CD8-positive, alpha-beta memory T cell (primary cell): ENCODE results near the gene GALK2. TPM values are rescaled to one million over a fixed set of nuclear protein-coding genes. Genes with fewer than 3 reads are reported as not detected.
A peak's percentile ranks its signal among the peaks of the same experiment; 100 is the strongest.

ENCODE experiments used
- CTCF ChIA-PET: fragments of 350-600 bp; sonication (Branson Sonifier 250); formaldehyde crosslinking; loops from one replicate; lab custom pipeline; 2021; ENCODE audit warnings: antibody characterized with exemption; lab: Charles Lee
- POLR2A ChIA-PET: fragments of 350-600 bp; sonication (Branson Sonifier 250); formaldehyde crosslinking; loops from one replicate; lab custom pipeline; 2021; ENCODE audit warnings: antibody characterized with exemption; lab: Charles Lee
- DNase-seq, 5 donors: peaks; one replicate each; pipeline versions ENCODE4 v3.0.0 to v3.0.0-alpha.2; 2020 to 2022; ENCODE audit warnings: mixed read lengths in 1 of 5
- H3K27ac ChIP-seq: one replicate; pipeline ENCODE4 v1.7.0; 2013; ENCODE audit warnings: low read depth, mild to moderate bottlenecking, low read length, moderate library complexity
- H3K27me3 ChIP-seq: 2 replicates; pipeline ENCODE4 v1.7.0; 2013; ENCODE audit warnings: low read length, mild to moderate bottlenecking; ENCODE audit not compliant: insufficient read depth, poor library complexity, severe bottlenecking
- H3K36me3 ChIP-seq: 2 replicates; pipeline ENCODE4 v1.7.0; 2013; ENCODE audit warnings: mild to moderate bottlenecking, low read length, moderate library complexity; ENCODE audit not compliant: insufficient read depth
- H3K4me1 ChIP-seq: 2 replicates; pipeline ENCODE4 v1.7.0; 2013; ENCODE audit warnings: mild to moderate bottlenecking, low read length, moderate library complexity; ENCODE audit not compliant: insufficient read depth
- H3K4me3 ChIP-seq: 2 replicates; pipeline ENCODE4 v1.7.0; 2013; ENCODE audit warnings: mild to moderate bottlenecking, low read length
- H3K9me3 ChIP-seq: 2 replicates; pipeline ENCODE4 v1.7.0; 2013; ENCODE audit warnings: mild to moderate bottlenecking, low read length
- H3K27ac Mint-ChIP-seq, 8 donors: one replicate each; pipeline ENCODE4 v1.8.0; 2020 to 2021; ENCODE audit warnings: mixed read lengths in 8 of 8, mild to moderate bottlenecking in 6 of 8, inconsistent platforms in 3 of 8, moderate library complexity in 3 of 8
- H3K27me3 Mint-ChIP-seq, 2 donors: one replicate each; pipeline ENCODE4 v1.8.0; 2020 to 2021; ENCODE audit warnings: mixed read lengths in 2 of 2, mild to moderate bottlenecking in 1 of 2, moderate library complexity in 1 of 2
- H3K36me3 Mint-ChIP-seq, 3 donors: one replicate each; pipeline ENCODE4 v1.8.0; 2020 to 2021; ENCODE audit warnings: mixed read lengths in 3 of 3, inconsistent platforms in 1 of 3, mild to moderate bottlenecking in 1 of 3
- H3K4me1 Mint-ChIP-seq, 3 donors: one replicate each; pipeline ENCODE4 v1.8.0; 2020 to 2021; ENCODE audit warnings: mixed read lengths in 3 of 3, inconsistent platforms in 1 of 3, mild to moderate bottlenecking in 1 of 3
- H3K4me3 Mint-ChIP-seq, 7 donors: one replicate each; pipeline ENCODE4 v1.8.0; 2020 to 2021; ENCODE audit warnings: mixed read lengths in 7 of 7, mild to moderate bottlenecking in 6 of 7, moderate library complexity in 4 of 7, inconsistent platforms in 2 of 7
- H3K9me3 Mint-ChIP-seq, 5 donors: one replicate each; pipeline ENCODE4 v1.8.0; 2020 to 2022; ENCODE audit warnings: mixed read lengths in 5 of 5, mild to moderate bottlenecking in 3 of 5, moderate library complexity in 2 of 5, inconsistent platforms in 1 of 5
- polyA plus RNA-seq: library from polyadenylated mRNA; unstranded; fragments of 300-500 nt; fragmentation: Illumina TruSeq; gene quantifications from one replicate; pipeline ENCODE4 v1.2.3, GENCODE V29; 2021
- total RNA-seq, 2 experiments: library from RNA; stranded (reverse); gene quantifications; one replicate each; pipeline ENCODE4 v1.2.3, GENCODE V29; 2021

The GALK2 gene
- total and polyA plus RNA-seq, 3 experiments from 2014 or later, result 21.3 to 28.0 (median 26.2) TPM

DNA sequence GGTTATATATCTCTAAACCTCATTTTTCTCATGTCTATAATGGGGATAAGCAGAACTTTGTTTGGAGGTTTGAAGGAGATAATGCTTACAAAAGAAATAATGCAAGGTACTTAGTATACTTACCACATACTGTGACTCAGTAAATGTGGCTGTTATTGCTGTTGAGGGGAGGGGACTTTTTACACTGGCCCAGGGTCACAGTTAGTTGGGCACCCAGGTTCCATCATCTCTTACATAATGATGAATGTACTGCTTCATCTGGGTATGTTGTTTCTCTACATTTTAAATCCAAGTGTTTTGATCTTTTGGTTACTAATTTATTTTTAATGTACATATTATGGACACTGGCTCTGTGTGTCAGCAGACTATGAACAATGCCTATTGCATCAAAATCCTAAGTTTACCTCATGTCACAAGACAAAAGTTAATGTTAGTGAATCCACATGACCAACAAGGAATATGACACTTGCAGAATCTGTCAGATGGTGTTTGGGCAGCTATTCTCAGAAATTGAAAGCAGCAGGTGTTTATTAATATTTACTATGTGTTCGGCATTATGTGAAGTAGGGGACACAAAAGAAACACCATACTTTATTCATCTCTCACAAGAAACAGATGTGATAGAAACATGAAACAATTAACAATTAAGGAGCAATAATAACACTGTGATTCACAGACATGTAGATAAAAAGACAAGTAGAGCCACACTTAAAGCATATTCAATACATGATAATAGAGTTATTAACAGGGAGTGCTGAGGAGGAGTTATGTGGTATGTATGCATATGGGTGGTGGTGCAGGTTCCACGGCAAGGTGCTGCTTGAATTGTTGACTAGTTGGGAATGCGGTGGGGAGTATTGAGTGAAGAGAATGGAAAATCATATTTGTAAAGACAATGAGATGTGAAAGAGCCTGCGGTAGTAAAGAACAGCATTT lies 109.7 kb downstream of the GALK2 start:
- Histone ChIP-seq H3K27me3 (no peaks in the 10 kb centered on the region), H3K4me1 (no peaks in the 10 kb centered on the region), H3K36me3 (peaks cover 4% of the 10 kb centered on the region), H3K4me3 (no peak overlapping the region), H3K9me3 (no peaks in the 10 kb centered on the region), H3K27ac (no peak overlapping the region)
- H3K27me3 Mint-ChIP-seq, result no peaks in the 10 kb centered on the region
- ChIA-PET POLR2A (no interaction called here), CTCF (no interaction called here)
- no peak for DNase-seq
- peaks cover 0 to 7% (median 3%) of the 10 kb centered on the region in 3 donors for H3K4me1 Mint-ChIP-seq
- H3K36me3 Mint-ChIP-seq, result peaks cover 37 to 61% (median 41%) of the 10 kb centered on the region in 3 donors
- no peaks in the 10 kb centered on the region for H3K9me3 Mint-ChIP-seq
- peak overlapping the region in 2 of 8 donors; percentile 5 to 16 for H3K27ac Mint-ChIP-seq
- H3K4me3 Mint-ChIP-seq, result no peak overlapping the region

DNA sequence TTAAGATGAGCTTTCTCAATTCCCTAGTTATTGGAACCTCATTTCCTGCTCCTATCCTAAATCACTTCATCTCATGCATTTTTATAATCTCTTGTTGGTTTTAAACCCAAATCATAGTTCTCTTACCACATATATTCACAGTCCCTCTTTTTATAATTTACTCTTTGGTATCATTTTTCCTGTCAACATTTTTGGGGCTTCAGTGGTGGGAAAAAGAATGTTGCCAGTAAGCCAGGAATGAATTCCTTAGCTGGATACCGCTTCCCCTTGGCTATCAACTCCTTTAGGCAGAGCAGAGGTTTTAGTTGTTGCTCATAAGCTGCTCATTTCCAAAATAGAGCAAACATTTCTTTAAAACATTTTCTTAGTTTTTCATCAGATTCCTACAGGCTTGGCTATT lies 112.3 kb downstream of the GALK2 start:
- Mint-ChIP-seq H3K4me3 (no peak overlapping the region), H3K9me3 (no peaks in the 10 kb centered on the region), H3K36me3 (peaks cover 52 to 81% (median 55%) of the 10 kb centered on the region in 3 donors), H3K27ac (no peak overlapping the region), H3K27me3 (no peaks in the 10 kb centered on the region), H3K4me1 (peaks cover 13 to 17% (median 16%) of the 10 kb centered on the region in 3 donors)
- Histone ChIP-seq H3K27me3 (no peaks in the 10 kb centered on the region), H3K36me3 (peaks cover 4% of the 10 kb centered on the region), H3K4me1 (no peaks in the 10 kb centered on the region), H3K4me3 (no peak overlapping the region), H3K9me3 (no peaks in the 10 kb centered on the region), H3K27ac (no peak overlapping the region)
- ChIA-PET CTCF (no interaction called here), POLR2A (no interaction called here)
- no peak for DNase-seq

DNA sequence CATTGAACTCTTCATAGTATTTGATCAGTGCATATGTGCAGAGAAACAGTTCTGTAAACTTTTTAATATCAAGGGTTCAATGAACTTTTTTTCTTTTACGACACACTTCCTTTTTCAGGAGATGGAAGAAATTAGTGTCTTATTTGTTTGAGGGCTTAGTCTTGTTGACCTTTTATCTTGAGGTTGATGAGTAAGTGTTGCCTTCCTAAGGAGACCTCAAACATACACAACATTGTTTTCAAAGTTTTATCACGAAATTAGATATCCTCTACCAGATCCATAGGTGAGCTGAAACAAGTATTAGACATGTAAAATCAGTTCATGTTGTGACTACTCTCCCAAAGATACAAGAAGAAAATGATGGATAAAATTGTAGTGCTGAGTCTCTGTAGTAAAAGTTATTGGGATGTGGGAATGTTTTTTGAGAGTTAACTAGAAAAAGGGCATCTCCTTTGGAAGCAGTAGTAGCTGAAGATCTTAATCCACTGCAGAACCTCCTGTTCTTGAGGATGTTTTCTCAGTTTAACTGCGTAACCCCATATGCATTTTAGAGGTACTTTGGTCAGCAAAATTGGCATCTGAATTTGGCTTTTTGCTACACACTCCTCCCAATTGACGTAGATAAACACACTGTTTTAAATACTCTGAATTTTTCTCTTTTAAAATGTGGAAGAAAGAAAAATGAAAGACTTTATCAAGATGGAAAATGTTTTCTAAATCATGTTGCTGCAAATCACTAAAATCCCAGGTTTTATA lies 116.8 kb downstream of the GALK2 start:
- CTCF ChIA-PET, result no interaction called here
- Mint-ChIP-seq H3K9me3 (no peaks in the 10 kb centered on the region), H3K27me3 (no peaks in the 10 kb centered on the region), H3K4me3 (peak overlapping the region in 1 of 7 donors; percentile 31), H3K27ac (peak overlapping the region in 2 of 8 donors; percentile 19 to 23), H3K36me3 (peaks cover 37 to 81% (median 45%) of the 10 kb centered on the region in 3 donors), H3K4me1 (peaks cover 13 to 17% (median 16%) of the 10 kb centered on the region in 3 donors)
- no peaks in the 10 kb centered on the region for H3K4me1 ChIP-seq
- no peaks in the 10 kb centered on the region for H3K27me3 ChIP-seq
- no peak overlapping the region for H3K4me3 ChIP-seq
- no peaks in the 10 kb centered on the region for H3K9me3 ChIP-seq
- no peak for DNase-seq
- POLR2A ChIA-PET, result no interaction called here
- H3K36me3 ChIP-seq, result peaks cover 4% of the 10 kb centered on the region
- H3K27ac ChIP-seq, result no peak overlapping the region

DNA sequence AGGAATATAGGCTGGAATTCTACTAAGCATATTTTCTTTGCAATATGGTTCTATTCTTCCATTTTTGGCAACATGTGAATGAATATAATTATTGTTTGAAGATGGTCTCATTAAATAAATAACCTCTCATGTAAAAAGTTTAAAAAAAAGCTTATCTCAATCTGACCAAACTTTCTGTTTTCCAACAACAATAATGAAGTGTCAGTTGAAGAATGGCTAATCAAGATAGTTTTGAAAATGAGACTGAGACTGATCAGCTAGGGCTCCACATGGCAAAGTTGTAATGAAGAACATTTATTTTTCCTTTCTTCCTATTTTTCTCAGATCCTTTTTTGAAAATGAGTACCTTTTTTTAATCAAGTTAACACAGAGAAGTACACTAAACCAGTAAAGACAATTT lies 117.4 kb downstream of the GALK2 start:
- peaks cover 13 to 17% (median 16%) of the 10 kb centered on the region in 3 donors for H3K4me1 Mint-ChIP-seq
- peaks cover 4% of the 10 kb centered on the region for H3K36me3 ChIP-seq
- no peak overlapping the region for H3K27ac Mint-ChIP-seq
- no peaks in the 10 kb centered on the region for H3K27me3 ChIP-seq
- H3K4me1 ChIP-seq, result no peaks in the 10 kb centered on the region
- H3K9me3 ChIP-seq, result no peaks in the 10 kb centered on the region
- no peak overlapping the region for H3K4me3 Mint-ChIP-seq
- ChIA-PET CTCF (no interaction called here), POLR2A (no interaction called here)
- no peak for DNase-seq
- H3K27me3 Mint-ChIP-seq, result no peaks in the 10 kb centered on the region
- H3K27ac ChIP-seq, result no peak overlapping the region
- no peaks in the 10 kb centered on the region for H3K9me3 Mint-ChIP-seq
- H3K4me3 ChIP-seq, result no peak overlapping the region
- H3K36me3 Mint-ChIP-seq, result peaks cover 37 to 81% (median 45%) of the 10 kb centered on the region in 3 donors

DNA sequence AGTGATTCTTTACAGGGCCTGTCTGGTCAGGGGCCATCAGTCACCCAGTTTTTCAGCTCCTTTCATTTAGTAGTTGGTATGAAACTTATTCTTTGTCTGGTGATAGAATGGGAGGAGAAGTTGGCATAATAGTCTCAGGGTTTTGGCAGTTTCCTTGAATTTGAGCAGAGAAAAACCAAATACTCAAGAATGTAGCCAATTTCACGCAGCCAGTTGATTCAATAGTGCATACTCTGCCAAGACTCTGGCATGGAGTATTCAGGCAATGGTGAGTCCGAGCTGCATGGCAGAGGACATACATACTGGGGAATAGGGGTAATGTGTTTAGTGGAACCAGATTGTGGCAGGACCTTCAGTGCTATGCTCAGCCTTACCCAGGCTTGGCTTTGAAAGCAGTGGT lies 118.3 kb downstream of the GALK2 start:
- CTCF ChIA-PET, result no interaction called here
- peak overlapping the region in 2 of 8 donors; percentile 45 to 56 for H3K27ac Mint-ChIP-seq

DNA sequence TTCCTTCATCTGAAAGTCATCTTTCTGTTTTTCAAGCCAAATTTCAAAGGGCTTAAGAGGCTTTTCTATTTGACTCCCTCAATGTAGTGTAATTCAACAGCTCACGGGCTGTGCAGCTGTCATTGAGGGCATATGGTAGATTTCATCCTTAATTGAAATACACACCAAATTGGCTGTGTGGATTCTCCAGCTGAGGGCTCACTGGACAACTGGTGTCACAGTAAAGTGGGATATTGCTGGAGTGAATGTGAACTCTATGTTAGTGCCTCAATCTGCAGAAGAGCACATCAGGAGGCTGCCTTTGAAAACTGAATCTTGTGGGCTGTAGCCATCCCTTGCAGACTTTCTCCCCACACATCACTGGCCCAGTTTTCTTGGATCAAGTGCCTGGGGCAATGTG lies 120.1 kb downstream of the GALK2 start:
- Mint-ChIP-seq H3K27ac (no peak overlapping the region), H3K4me3 (no peak overlapping the region), H3K9me3 (no peaks in the 10 kb centered on the region), H3K36me3 (peaks cover 31 to 75% (median 35%) of the 10 kb centered on the region in 3 donors), H3K27me3 (no peaks in the 10 kb centered on the region), H3K4me1 (peaks cover 15 to 18% (median 16%) of the 10 kb centered on the region in 3 donors)
- ChIA-PET POLR2A (no interaction called here), CTCF (no interaction called here)
- Histone ChIP-seq H3K4me3 (no peak overlapping the region), H3K27ac (no peak overlapping the region), H3K36me3 (peaks cover 4% of the 10 kb centered on the region), H3K9me3 (no peaks in the 10 kb centered on the region), H3K4me1 (no peaks in the 10 kb centered on the region), H3K27me3 (no peaks in the 10 kb centered on the region)
- no peak for DNase-seq

More for the DNA sequence above, 118.3 kb downstream of the GALK2 start:
- no peak overlapping the region for H3K4me3 ChIP-seq
- Mint-ChIP-seq H3K9me3 (no peaks in the 10 kb centered on the region), H3K27me3 (no peaks in the 10 kb centered on the region), H3K4me1 (peaks cover 13 to 17% (median 16%) of the 10 kb centered on the region in 3 donors), H3K4me3 (no peak overlapping the region), H3K36me3 (peaks cover 34 to 80% (median 38%) of the 10 kb centered on the region in 3 donors)
- H3K9me3 ChIP-seq, result no peaks in the 10 kb centered on the region
- no peak overlapping the region for H3K27ac ChIP-seq
- no peaks in the 10 kb centered on the region for H3K4me1 ChIP-seq
- POLR2A ChIA-PET, result no interaction called here
- H3K27me3 ChIP-seq, result no peaks in the 10 kb centered on the region
- DNase-seq, result no peak
- H3K36me3 ChIP-seq, result peaks cover 2% of the 10 kb centered on the region

DNA sequence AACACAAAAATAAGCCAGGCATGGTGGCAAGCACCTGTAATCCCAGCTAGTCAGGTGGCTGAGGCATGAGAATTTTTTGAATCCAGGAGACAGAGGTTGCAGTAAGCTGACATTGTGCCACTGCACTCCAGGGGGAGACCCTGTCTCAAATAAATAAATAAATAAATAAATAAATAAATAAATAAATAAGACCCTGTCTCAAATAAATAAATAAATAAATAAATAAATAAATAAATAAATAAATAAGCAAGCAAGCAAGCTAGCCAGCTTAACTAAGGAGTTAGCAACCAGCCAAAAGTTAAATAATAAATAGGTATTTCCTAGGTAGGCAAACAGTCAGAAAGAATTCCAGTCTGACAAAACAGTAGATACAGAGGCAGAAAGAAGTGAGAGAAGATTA lies 123.9 kb downstream of the GALK2 start:
- CTCF ChIA-PET, result no interaction called here
- POLR2A ChIA-PET, result no interaction called here
- Mint-ChIP-seq H3K27ac (peak overlapping the region in 1 of 8 donors; percentile 0), H3K9me3 (no peaks in the 10 kb centered on the region), H3K4me3 (no peak overlapping the region), H3K27me3 (no peaks in the 10 kb centered on the region), H3K4me1 (peaks cover 18 to 26% (median 22%) of the 10 kb centered on the region in 3 donors), H3K36me3 (peaks cover 37 to 64% (median 50%) of the 10 kb centered on the region in 3 donors)
- no peak for DNase-seq
- Histone ChIP-seq H3K27me3 (no peaks in the 10 kb centered on the region), H3K36me3 (peaks cover 4% of the 10 kb centered on the region), H3K4me3 (no peak overlapping the region), H3K27ac (no peak overlapping the region), H3K9me3 (no peaks in the 10 kb centered on the region), H3K4me1 (no peaks in the 10 kb centered on the region)

DNA sequence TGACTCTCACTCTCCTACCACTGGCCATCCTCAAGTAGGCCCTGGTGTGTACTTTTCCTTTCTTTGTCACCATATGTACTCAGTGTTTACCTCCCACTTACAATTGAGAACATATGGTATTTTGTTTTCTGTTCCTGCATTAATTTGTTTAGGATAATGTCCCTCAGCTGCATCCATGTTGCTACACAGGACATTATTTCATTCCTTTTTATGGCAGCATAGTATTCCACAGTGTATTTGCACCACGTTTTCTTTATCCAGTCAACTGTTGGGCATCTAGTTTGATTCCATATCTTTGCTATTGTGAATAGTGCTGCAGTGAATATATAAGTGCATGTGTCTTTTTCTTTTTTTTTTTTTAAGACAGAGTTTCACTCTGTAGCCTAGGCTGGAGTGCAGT lies 126.2 kb downstream of the GALK2 start:
- no peaks in the 10 kb centered on the region for H3K9me3 ChIP-seq
- H3K4me1 ChIP-seq, result no peaks in the 10 kb centered on the region
- no peak overlapping the region for H3K4me3 ChIP-seq
- ChIA-PET CTCF (no interaction called here), POLR2A (no interaction called here)
- H3K27ac ChIP-seq, result no peak overlapping the region
- Mint-ChIP-seq H3K27me3 (no peaks in the 10 kb centered on the region), H3K27ac (no peak overlapping the region), H3K4me1 (peaks cover 27 to 40% (median 37%) of the 10 kb centered on the region in 3 donors), H3K4me3 (no peak overlapping the region), H3K9me3 (no peaks in the 10 kb centered on the region), H3K36me3 (peaks cover 40 to 67% (median 64%) of the 10 kb centered on the region in 3 donors)
- DNase-seq, result no peak
- H3K36me3 ChIP-seq, result peaks cover 4% of the 10 kb centered on the region
- no peaks in the 10 kb centered on the region for H3K27me3 ChIP-seq
